ENCODE data around the gene TRIM50.
"Not testable (repeated sequence)": the region's sequence is repeated elsewhere in the genome, so short reads cannot be mapped to it uniquely, and the experiment has no call there.

DNA sequence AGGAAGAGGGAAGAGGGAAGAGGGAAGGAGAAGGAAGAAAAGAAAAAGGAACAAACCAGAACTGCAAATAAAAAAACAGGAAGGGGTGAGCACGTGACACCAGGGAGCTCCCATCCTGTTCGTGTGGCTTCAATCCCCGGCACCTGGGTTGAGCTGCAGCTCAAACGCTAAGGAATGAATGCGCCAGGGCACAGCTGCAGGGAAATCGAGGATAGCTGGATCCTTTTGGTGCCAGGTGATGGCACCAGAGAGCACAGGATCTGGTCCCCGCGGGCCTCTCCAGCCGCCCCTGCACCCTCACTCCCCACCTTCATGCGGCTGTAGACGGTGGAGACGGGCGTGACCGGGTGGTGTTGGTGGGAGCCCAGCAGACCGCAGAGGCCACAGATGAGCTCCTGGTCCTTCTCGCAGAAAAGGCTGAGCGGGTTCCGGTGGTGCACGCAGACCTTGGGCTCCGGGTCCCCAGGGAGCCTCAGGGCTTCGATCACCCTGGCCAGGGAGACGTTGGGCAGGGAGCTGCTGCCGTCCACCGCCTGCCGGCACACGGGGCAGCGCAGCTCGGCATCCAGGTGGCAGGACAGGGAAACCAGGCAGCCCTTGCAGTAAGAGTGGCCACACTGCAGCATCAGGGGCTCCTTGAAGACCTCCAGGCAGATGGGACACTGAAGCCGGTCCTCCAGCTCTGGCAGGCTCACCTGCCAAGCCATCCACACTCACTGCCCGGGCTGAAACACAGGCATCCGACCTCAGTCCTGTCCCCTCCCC lies 3.6 kb downstream of the TRIM50 start:
- TF ChIP-seq, protein P1, sequence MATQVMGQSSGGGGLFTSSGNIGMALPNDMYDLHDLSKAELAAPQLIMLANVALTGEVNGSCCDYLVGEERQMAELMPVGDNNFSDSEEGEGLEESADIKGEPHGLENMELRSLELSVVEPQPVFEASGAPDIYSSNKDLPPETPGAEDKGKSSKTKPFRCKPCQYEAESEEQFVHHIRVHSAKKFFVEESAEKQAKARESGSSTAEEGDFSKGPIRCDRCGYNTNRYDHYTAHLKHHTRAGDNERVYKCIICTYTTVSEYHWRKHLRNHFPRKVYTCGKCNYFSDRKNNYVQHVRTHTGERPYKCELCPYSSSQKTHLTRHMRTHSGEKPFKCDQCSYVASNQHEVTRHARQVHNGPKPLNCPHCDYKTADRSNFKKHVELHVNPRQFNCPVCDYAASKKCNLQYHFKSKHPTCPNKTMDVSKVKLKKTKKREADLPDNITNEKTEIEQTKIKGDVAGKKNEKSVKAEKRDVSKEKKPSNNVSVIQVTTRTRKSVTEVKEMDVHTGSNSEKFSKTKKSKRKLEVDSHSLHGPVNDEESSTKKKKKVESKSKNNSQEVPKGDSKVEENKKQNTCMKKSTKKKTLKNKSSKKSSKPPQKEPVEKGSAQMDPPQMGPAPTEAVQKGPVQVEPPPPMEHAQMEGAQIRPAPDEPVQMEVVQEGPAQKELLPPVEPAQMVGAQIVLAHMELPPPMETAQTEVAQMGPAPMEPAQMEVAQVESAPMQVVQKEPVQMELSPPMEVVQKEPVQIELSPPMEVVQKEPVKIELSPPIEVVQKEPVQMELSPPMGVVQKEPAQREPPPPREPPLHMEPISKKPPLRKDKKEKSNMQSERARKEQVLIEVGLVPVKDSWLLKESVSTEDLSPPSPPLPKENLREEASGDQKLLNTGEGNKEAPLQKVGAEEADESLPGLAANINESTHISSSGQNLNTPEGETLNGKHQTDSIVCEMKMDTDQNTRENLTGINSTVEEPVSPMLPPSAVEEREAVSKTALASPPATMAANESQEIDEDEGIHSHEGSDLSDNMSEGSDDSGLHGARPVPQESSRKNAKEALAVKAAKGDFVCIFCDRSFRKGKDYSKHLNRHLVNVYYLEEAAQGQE (IDR thresholded peaks at IDR 0.05; ENCODE audit: low read depth): not testable (repeated sequence)
- TF ChIP-seq TAF1 (IDR thresholded peaks at IDR 0.05; ENCODE audit: low read depth); CREB1 (IDR thresholded peaks at IDR 0.05; ENCODE audit: low read depth); EP300 (IDR thresholded peaks at IDR 0.05; ENCODE audit: borderline replicate concordance); YY1 (IDR thresholded peaks at IDR 0.05; ENCODE audit: low read depth); FOXM1 (IDR thresholded peaks at IDR 0.05; ENCODE audit: borderline replicate concordance, low read depth); NFIC (IDR thresholded peaks at IDR 0.05); EGR1 (IDR thresholded peaks at IDR 0.05); CEBPB (IDR thresholded peaks at IDR 0.05); TEAD4 (IDR thresholded peaks at IDR 0.05): not testable (repeated sequence)
- peak; percentile 58 for TF ChIP-seq RAD21 (IDR thresholded peaks at IDR 0.05; ENCODE audit: low read depth)
- TF ChIP-seq, protein P2, sequence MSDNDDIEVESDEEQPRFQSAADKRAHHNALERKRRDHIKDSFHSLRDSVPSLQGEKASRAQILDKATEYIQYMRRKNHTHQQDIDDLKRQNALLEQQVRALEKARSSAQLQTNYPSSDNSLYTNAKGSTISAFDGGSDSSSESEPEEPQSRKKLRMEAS (IDR thresholded peaks at IDR 0.05): not testable (repeated sequence)
